Epithelial cell of proximal tubule (primary cell): ENCODE measurements around the gene TNFRSF19. TPM values are rescaled to one million over a fixed set of nuclear protein-coding genes. Genes with fewer than 3 reads are reported as not detected.

Experiments
- DNase-seq: peaks from one replicate; pipeline ENCODE4 v3.0.0-alpha.2; 2011; ENCODE audit warnings: low read depth
- H3K4me3 ChIP-seq: 2 replicates; pipeline ENCODE4 v1.5.1; 2011; ENCODE audit warnings: low read depth, mild to moderate bottlenecking, low read length
- total RNA-seq: library from RNA; depleted of rRNA; stranded (reverse); fragments of >200 nt; gene quantifications from 2 replicates; pipeline ENCODE4 v1.2.3, GENCODE V29; 2015
- TF ChIP-seq, protein P1 (sequence below): conservative IDR thresholded peaks from 2 replicates; pipeline ENCODE4 v1.5.1; 2012; ENCODE audit warnings: low read depth, mild to moderate bottlenecking, low read length

Gene TNFRSF19
- total RNA-seq, 1 donor from 2014 or later: 8.4 TPM

DNA sequence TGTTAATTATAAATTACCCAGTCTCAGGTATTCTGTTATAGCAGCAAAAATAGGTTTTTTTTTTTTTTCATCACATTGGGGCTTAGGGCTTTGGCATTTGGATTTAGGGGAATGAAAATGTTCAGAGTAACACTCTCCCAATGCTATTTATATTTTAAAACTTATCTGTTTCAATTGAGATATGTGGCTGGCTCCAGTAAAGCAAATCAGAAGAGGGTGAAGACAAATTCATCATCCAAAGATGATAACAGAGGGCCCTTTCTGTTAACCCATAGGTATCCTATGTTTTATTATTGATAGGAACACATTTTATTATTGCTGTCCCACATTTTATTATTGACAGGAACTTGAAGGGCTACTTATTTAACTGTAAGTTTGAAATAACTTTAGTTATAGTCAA lies 20.5 kb upstream of the TNFRSF19 start:
- no peak overlapping the region for H3K4me3 ChIP-seq
- TF ChIP-seq, protein P1, sequence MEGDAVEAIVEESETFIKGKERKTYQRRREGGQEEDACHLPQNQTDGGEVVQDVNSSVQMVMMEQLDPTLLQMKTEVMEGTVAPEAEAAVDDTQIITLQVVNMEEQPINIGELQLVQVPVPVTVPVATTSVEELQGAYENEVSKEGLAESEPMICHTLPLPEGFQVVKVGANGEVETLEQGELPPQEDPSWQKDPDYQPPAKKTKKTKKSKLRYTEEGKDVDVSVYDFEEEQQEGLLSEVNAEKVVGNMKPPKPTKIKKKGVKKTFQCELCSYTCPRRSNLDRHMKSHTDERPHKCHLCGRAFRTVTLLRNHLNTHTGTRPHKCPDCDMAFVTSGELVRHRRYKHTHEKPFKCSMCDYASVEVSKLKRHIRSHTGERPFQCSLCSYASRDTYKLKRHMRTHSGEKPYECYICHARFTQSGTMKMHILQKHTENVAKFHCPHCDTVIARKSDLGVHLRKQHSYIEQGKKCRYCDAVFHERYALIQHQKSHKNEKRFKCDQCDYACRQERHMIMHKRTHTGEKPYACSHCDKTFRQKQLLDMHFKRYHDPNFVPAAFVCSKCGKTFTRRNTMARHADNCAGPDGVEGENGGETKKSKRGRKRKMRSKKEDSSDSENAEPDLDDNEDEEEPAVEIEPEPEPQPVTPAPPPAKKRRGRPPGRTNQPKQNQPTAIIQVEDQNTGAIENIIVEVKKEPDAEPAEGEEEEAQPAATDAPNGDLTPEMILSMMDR: no peak
- no peak for DNase-seq

DNA sequence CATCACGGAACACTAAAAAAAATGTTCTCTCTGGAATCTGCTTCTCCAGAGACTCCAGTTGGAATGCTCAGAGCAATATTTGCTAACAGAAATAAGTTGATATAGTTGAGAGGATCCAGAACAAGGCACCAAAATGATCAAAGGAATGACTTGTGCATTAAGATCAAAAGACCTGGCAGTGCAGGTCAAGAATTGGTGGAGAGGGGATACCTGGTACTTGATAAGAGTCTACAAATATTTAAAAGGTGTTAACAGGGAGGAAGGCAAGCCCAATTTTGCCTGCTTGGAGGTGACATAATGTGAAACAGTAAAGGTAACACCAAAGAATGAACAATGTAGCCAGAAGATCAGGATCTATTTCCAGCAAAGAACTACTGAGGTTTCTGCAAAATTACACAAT lies 20.0 kb upstream of the TNFRSF19 start:
- no peak for DNase-seq
- TF ChIP-seq, protein P1: no peak
- H3K4me3 ChIP-seq: no peak overlapping the region

DNA sequence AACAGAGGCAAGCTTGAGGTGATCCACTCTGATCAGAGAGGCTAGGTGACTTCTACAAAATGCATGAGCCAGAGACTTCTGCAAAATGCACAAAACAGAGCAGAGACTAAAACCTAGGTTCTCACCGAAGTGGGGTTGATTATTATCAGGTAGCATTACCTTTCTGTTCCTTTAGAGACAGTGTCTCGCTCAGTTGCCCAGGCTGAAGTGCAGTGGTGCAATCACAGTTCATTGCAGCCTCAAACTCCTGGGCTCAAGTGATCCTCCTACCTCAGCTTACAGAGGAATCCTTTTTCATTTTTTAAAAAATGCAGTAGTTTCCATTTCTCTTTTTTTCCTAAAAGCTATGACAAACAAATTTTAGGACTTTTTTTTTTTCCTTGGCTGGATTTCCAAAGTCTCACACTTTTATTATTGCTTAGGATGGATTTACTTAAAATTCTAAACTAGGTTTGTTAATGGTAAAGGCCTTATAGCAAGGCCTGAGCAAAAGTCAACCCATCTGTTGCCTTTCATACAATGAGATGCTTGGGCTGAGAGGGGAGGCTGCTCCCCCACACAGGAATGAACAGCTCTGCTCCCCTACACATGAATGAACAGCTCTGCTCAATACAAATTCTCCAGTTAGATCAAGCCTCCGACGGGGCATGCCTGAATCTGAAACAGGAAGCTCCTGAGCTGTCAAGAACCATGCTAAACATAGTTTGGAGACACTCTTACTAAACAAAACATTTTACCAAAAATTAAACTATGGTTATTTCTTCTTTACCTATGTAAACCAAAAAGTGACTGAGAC lies 18.8 kb upstream of the TNFRSF19 start:
- TF ChIP-seq, protein P1: no peak
- DNase-seq: no peak
- H3K4me3 ChIP-seq: no peak overlapping the region

DNA sequence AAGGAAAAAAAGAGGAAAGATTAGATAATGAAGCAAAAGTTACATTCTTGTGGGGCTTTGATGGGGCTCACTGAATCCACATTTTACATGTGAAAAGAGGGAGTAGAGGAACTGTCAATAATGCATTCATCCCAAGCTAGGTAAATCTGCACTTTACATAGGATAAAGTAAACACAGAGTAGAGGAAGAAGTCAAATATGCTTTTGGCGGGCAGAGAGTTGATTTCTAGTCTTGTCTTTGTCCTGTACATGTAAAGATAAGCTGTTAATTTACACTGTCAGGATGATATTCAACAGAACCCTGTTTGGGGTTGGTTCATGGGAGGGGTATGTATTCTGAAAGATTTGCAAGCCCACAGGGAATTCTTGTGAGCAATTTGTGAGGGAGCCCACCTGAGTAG lies 18.0 kb upstream of the TNFRSF19 start:
- TF ChIP-seq, protein P1: no peak
- no peak overlapping the region for H3K4me3 ChIP-seq
- no peak for DNase-seq

DNA sequence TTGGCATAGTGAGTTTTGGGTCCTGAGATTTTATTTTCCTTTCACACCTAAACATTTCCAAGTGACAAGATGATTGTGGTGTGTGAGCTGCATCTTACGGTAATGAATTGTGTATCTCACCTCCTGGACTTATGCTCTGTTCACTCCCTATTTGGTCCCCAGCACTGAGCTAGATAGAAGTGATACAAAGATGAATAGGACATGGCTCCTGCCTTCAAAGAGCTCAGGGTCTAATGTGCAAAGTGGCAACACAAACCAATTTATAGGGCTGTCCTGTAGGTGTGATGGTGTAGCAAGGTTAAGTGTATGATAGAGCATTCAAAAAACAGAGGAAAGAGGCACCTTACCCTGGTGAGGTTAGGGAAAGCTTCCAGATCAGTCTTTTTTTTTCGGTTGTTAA lies 17.6 kb upstream of the TNFRSF19 start:
- TF ChIP-seq, protein P1: no peak
- no peak for DNase-seq
- no peak overlapping the region for H3K4me3 ChIP-seq

DNA sequence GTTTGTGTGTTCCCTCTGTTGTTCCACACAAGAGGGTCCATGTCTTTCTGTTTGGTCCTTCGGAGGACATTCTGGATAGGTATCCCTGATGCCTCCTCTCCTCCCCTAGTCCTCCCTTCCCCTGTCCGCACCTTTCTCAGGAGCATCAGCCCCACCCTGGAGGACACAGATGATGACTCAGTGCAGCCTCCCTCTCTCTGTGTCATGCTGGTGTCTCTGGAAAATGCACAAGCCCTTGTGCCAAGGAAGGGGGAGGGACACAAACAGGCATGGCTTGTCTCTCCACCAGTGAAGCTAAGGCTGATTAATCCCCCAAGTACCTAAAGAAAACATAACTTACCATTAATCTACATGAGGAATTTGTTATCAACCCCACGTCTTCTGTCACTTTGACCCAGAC lies 16.2 kb upstream of the TNFRSF19 start:
- TF ChIP-seq, protein P1: no peak
- H3K4me3 ChIP-seq: no peak overlapping the region
- DNase-seq: no peak

DNA sequence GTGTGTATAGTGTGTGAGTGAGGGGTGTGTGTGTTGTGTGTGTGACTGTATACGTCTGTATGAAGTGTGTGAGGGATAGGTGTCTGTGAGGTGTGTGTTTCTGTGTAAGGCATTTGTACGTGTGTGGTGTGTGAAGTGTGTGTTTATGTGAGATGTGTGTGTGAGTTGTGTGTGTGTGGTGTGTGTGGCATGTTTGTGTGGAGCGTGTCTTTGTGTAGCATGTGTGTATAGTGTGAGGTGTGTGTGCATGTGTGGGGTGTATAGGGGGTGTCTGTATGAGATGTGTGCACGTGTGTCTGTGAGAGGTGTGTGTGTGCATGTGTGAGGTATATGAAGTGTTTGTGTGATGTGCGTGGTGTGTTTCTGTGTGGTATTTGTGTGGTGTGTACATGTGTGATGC lies 13.2 kb upstream of the TNFRSF19 start:
- no peak for DNase-seq
- H3K4me3 ChIP-seq: no peak overlapping the region
- TF ChIP-seq, protein P1: no peak
